K562 (cell line): ENCODE measurements around the gene MTCL3.
"Not testable (repeated sequence)": the region's sequence is repeated elsewhere in the genome, so short reads cannot be mapped to it uniquely, and the experiment has no call there.

ENCODE experiments used
- ATAC-seq: fragments of 200-7000 bp; cut with Tn5 transposase; 3 replicates; pipeline ENCODE4 v1.9.1; 2020; ENCODE audit warnings: moderate library complexity
- BruUV-seq: library from RNA; stranded (reverse); fragments of 400-500 nt; replicated peaks from 2 replicates; lab custom pipeline; 2021; lab: Mats Ljungman, UMichigan
- CTCF ChIA-PET: fragments of 300-600 bp; formaldehyde crosslinking; extraction: SDS; loops from one replicate; lab custom pipeline; 2021; ENCODE audit warnings: low intra/inter-chr PET ratio; lab: Yijun Ruan, JAX
- POLR2A ChIA-PET: fragments of 300-600, 350-650 bp; sonication (Branson Sonifier 250); formaldehyde crosslinking; extraction: SDS; loops from one replicate; lab custom pipeline; 2021; ENCODE audit warnings: antibody characterized with exemption, inconsistent platforms; lab: Yijun Ruan, JAX
- DNase-seq, 4 experiments: peaks; one replicate each; pipeline versions ENCODE4 v3.0.0 to v3.0.0-alpha.2; 2011 to 2018; ENCODE audit warnings: low spot score in 3 of 4, mixed read lengths in 3 of 4; ENCODE audit errors: extremely low read depth in 1 of 4
- FAIRE-seq: peaks from 2 replicates; lab custom pipeline; 2011; peaks lifted over from hg19 to GRCh38; lab: Jason Lieb, UNC
- H2AFZ ChIP-seq: 2 replicates; pipeline ENCODE4 v1.6.0; 2011; ENCODE audit warnings: low read depth, low read length, control low read depth, inconsistent platforms
- H3K27ac ChIP-seq: fragments of 200-600 bp; 3 replicates; pipeline ENCODE4 v1.8.0; 2011; ENCODE audit warnings: low read depth, mild to moderate bottlenecking, control low read depth, inconsistent platforms, low read length, moderate library complexity, mixed read lengths; ENCODE audit errors: extremely low read depth
- H3K27me3 ChIP-seq, 2 experiments: fragments of 300-600 bp in 1 of 2; 2 replicates in 1 of 2; 3 replicates in 1 of 2; pipeline versions ENCODE4 v1.6.0 to v1.8.0; 2011; ENCODE audit warnings: inconsistent platforms in 2 of 2, low read length in 2 of 2, mild to moderate bottlenecking in 1 of 2, mixed read lengths in 1 of 2, moderate library complexity in 1 of 2; ENCODE audit not compliant: control insufficient read depth in 2 of 2, insufficient read depth in 2 of 2
- H3K36me3 ChIP-seq: fragments of 300-600 bp; 3 replicates; pipeline ENCODE4 v1.8.0; 2011; ENCODE audit warnings: mild to moderate bottlenecking, low read length, inconsistent platforms; ENCODE audit not compliant: control insufficient read depth, insufficient read depth
- H3K4me1 ChIP-seq, 2 experiments: fragments of 200-600 bp in 1 of 2; replicated peaks in 1 of 2; 2 replicates in 1 of 2; 3 replicates in 1 of 2; pipeline versions ENCODE4 v1.5.1 to v1.8.0; 2011; ENCODE audit warnings: inconsistent platforms in 2 of 2, low read length in 2 of 2, mild to moderate bottlenecking in 1 of 2, mixed read lengths in 1 of 2, moderate library complexity in 1 of 2; ENCODE audit not compliant: control insufficient read depth in 2 of 2, insufficient read depth in 2 of 2
- H3K4me2 ChIP-seq: 2 replicates; pipeline ENCODE4 v1.6.1; 2011; ENCODE audit warnings: low read length, control low read depth, inconsistent platforms, mixed read lengths; ENCODE audit not compliant: insufficient read depth
- H3K4me3 ChIP-seq: fragments of 200-600 bp; sonication (generic), shearing (Covaris generic); 2 replicates; pipeline ENCODE4 v1.5.1; 2016; ENCODE audit warnings: control low read depth, inconsistent platforms
- H3K79me2 ChIP-seq: fragments of 200-600 bp; 3 replicates; pipeline ENCODE4 v1.8.0; 2011; ENCODE audit warnings: low read length, inconsistent platforms; ENCODE audit not compliant: control insufficient read depth, insufficient read depth
- H3K9ac ChIP-seq, 2 experiments: 2 replicates each; pipeline versions ENCODE4 v1.6.0 to v1.6.1; 2011; ENCODE audit warnings: low read depth in 2 of 2, low read length in 2 of 2, control low read depth in 1 of 2, inconsistent platforms in 1 of 2, mild to moderate bottlenecking in 1 of 2, mixed read lengths in 1 of 2; ENCODE audit not compliant: insufficient read depth in 1 of 2
- H3K9me1 ChIP-seq: one replicate; pipeline ENCODE4 v1.6.0; 2011; ENCODE audit warnings: inconsistent platforms, mild to moderate bottlenecking, low read length, moderate library complexity; ENCODE audit not compliant: control insufficient read depth, insufficient read depth
- H3K9me3 ChIP-seq: replicated peaks from 2 replicates; pipeline ENCODE4 v1.5.1; 2011; ENCODE audit warnings: low read depth, low read length, inconsistent platforms; ENCODE audit not compliant: control insufficient read depth, insufficient read depth
- H4K20me1 ChIP-seq: replicated peaks from 2 replicates; pipeline ENCODE4 v1.6.1; 2011; ENCODE audit warnings: low read length, inconsistent platforms, mixed read lengths; ENCODE audit not compliant: control insufficient read depth, insufficient read depth
- ASH1L ChIP-seq: fragments of 450-650 bp; IDR thresholded peaks from 2 replicates; pipeline ENCODE4 v1.6.1; 2018; ENCODE audit warnings: borderline replicate concordance, mild to moderate bottlenecking, low read depth; ENCODE audit not compliant: partially characterized antibody
- C11orf30 ChIP-seq: fragments of 450-650 bp; IDR thresholded peaks from 2 replicates; pipeline ENCODE4 v1.6.1; 2016; ENCODE audit warnings: low read depth, mild to moderate bottlenecking
- E2F8 ChIP-seq: fragments of 450-650 bp; IDR thresholded peaks from 2 replicates; pipeline ENCODE4 v1.7.1; 2018; ENCODE audit warnings: mild to moderate bottlenecking, low read depth; ENCODE audit not compliant: partially characterized antibody
- NFYB ChIP-seq: IDR thresholded peaks from 2 replicates; pipeline ENCODE4 v1.6.1; 2011; ENCODE audit warnings: mild to moderate bottlenecking, moderate library complexity; ENCODE audit not compliant: insufficient read length; ENCODE audit errors: extremely low read depth
- RBM25 ChIP-seq: fragments of 200-400 bp; formaldehyde crosslinking; IDR thresholded peaks from 2 replicates; pipeline ENCODE4 v1.6.1; 2018; ENCODE audit warnings: low read length, low read depth, moderate library complexity; ENCODE audit not compliant: severe bottlenecking
- ZNF316 ChIP-seq: fragments of 450-650 bp; IDR thresholded peaks from 2 replicates; pipeline ENCODE4 v1.6.1; 2016
- WGBS: fragments of 100-300 bp; shearing (Covaris generic); methylation state at CpG from one replicate; pipeline ENCODE4 v1.1.6; 2016; ENCODE audit warnings: low coverage, mixed read lengths; ENCODE audit not compliant: insufficient coverage; ENCODE audit errors: missing lambda C conversion rate; 5-methylcytosine and 5-hydroxymethylcytosine counted together
- in situ Hi-C: fragments of 300-500 bp; cut with MboI; formaldehyde crosslinking; loops from 4 replicates; pipeline ENCODE4 v1.15.0; 2018; ENCODE audit warnings: inconsistent platforms, mixed read lengths
- intact Hi-C: fragments of 100-400 bp; cut with micrococcal nuclease; formaldehyde crosslinking; loops from 2 replicates; pipeline ENCODE4 v1.14.2; 2022

Gene MTCL3

GRCh38 chr6:127434651-127435050, 84.5 kb downstream of the MTCL3 start (continued):
- no peak for TF ChIP-seq E2F8

DNA sequence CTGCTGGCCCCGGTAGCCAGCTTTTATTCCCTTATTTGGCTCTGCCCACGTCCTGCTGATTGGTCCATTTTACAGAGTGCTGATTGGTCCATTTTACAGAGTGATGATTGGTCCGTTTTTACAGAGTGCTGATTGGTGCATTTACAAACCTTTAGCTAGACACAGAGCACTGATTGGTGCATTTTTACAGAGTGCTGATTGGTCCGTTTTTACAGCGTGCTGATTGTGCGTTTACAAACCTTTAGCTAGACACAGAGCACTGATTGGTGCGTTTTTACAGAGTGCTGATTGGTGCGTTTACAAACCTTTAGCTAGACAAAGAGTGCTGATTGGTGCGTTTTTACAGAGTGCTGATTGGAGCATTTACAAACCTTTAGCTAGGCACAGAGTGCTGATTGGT, 90.6 kb downstream of the MTCL3 start:
- H3K27ac ChIP-seq, H3K4me3 ChIP-seq, DNase-seq, H2AFZ ChIP-seq, intact Hi-C loops, H3K4me2 ChIP-seq, BruUV-seq, H3K4me1 ChIP-seq, H3K9me1 ChIP-seq, ATAC-seq, CTCF ChIA-PET, FAIRE-seq, H3K36me3 ChIP-seq, H3K27me3 ChIP-seq, H3K9ac ChIP-seq, H4K20me1 ChIP-seq, H3K9me3 ChIP-seq, POLR2A ChIA-PET, H3K79me2 ChIP-seq: not testable (repeated sequence)
- in situ Hi-C loops: loop anchor here (10.0 kb wide), 1 partner anchor 124 kb away; no protein-coding TSS in a partner anchor
- TF ChIP-seq NFYB (peak; percentile 47), ZNF316 (peak; percentile 9; the same call in 1 of the 2 replicates), C11orf30 (0 out of 2 replicates have a peak, but pooled peaks have one; percentile 7), ASH1L (peak; percentile 45), RBM25 (peak; percentile 15)
- 1% methylated on average over 9 of the region's 9 CpGs for WGBS
